GM23338 (cell line): ENCODE data around the gene ORAI3. TPM values are rescaled to one million over a fixed set of nuclear protein-coding genes. Genes with fewer than 3 reads are reported as not detected.

Experiments
- ATAC-seq: fragments of 200-7000 bp; cut with Tn5 transposase; 3 replicates; pipeline ENCODE4 v1.9.1; 2020
- DNase-seq: peaks from one replicate; pipeline ENCODE4 v3.0.0-alpha.2; 2015; ENCODE audit warnings: low spot score
- H2AFZ ChIP-seq: fragments of 200-600 bp; sonication (generic); 2 replicates; pipeline ENCODE4 v1.8.0; 2016; ENCODE audit warnings: antibody characterized with exemption, mild to moderate bottlenecking, moderate library complexity
- H3F3A ChIP-seq: fragments of 200-600 bp; sonication (generic); replicated peaks from 2 replicates; pipeline ENCODE4 v1.8.0; 2017; ENCODE audit warnings: antibody characterized with exemption, mixed run types, low read depth
- H3K27ac ChIP-seq: fragments of 200-600 bp; sonication (generic); 2 replicates; pipeline ENCODE4 v1.6.1; 2016; ENCODE audit warnings: low read depth
- H3K27me3 ChIP-seq: fragments of 200-600 bp; sonication (generic); 2 replicates; pipeline ENCODE4 v1.8.0; 2016; ENCODE audit warnings: mild to moderate bottlenecking, mixed run types, moderate library complexity; ENCODE audit not compliant: insufficient read depth
- H3K36me3 ChIP-seq: fragments of 200-600 bp; sonication (generic); 2 replicates; pipeline ENCODE4 v1.8.0; 2016; ENCODE audit warnings: mild to moderate bottlenecking; ENCODE audit not compliant: insufficient read depth
- H3K4me1 ChIP-seq: fragments of 200-600 bp; sonication (generic); 2 replicates; pipeline ENCODE4 v1.8.0; 2016; ENCODE audit warnings: mild to moderate bottlenecking, moderate library complexity; ENCODE audit not compliant: insufficient read depth
- H3K4me2 ChIP-seq: fragments of 200-600 bp; sonication (generic); 2 replicates; pipeline ENCODE4 v1.7.1; 2017; ENCODE audit warnings: mixed run types
- H3K4me3 ChIP-seq: fragments of 200-600 bp; sonication (generic); 2 replicates; pipeline ENCODE4 v1.6.1; 2016; ENCODE audit warnings: mixed run types
- H3K79me2 ChIP-seq: fragments of 200-600 bp; sonication (generic); replicated peaks from 2 replicates; pipeline ENCODE4 v1.8.0; 2017; ENCODE audit warnings: mild to moderate bottlenecking; ENCODE audit not compliant: insufficient read depth
- H3K9me2 ChIP-seq: fragments of 200-600 bp; sonication (generic); 2 replicates; pipeline ENCODE4 v1.8.0; 2017; ENCODE audit not compliant: insufficient read depth
- H4K20me1 ChIP-seq: fragments of 200-600 bp; sonication (generic); replicated peaks from 2 replicates; pipeline ENCODE4 v1.8.0; 2017; ENCODE audit warnings: mild to moderate bottlenecking; ENCODE audit not compliant: insufficient read depth
- H3K27ac Mint-ChIP-seq: 2 replicates; pipeline ENCODE4 v1.8.0; 2020; ENCODE audit warnings: inconsistent platforms, mild to moderate bottlenecking, moderate library complexity, mixed read lengths
- H3K27me3 Mint-ChIP-seq: 3 replicates; pipeline ENCODE4 v1.8.0; 2022; ENCODE audit warnings: low read depth, mild to moderate bottlenecking, moderate library complexity, mixed read lengths, inconsistent platforms; ENCODE audit not compliant: insufficient read depth, poor library complexity
- H3K36me3 Mint-ChIP-seq: 3 replicates; pipeline ENCODE4 v1.8.0; 2021; ENCODE audit warnings: low read depth, mild to moderate bottlenecking, inconsistent platforms, moderate library complexity, mixed read lengths
- H3K4me1 Mint-ChIP-seq: 3 replicates; pipeline ENCODE4 v1.8.0; 2020; ENCODE audit warnings: mild to moderate bottlenecking, inconsistent platforms, mixed read lengths
- H3K4me3 Mint-ChIP-seq: 3 replicates; pipeline ENCODE4 v1.8.0; 2021; ENCODE audit warnings: moderate library complexity, mild to moderate bottlenecking, inconsistent platforms, mixed read lengths
- H3K9me3 Mint-ChIP-seq: 3 replicates; pipeline ENCODE4 v1.8.0; 2020; ENCODE audit warnings: moderate library complexity, mild to moderate bottlenecking, inconsistent platforms, mixed read lengths
- CREB1 ChIP-seq: fragments of 250-450 bp; sonication (Bioruptor Pico); IDR thresholded peaks from 2 replicates; pipeline ENCODE4 v1.5.0; 2020; ENCODE audit warnings: low read depth, mild to moderate bottlenecking, moderate library complexity
- CTCF ChIP-seq, 2 experiments: fragments of 200-600 bp in 1 of 2; sonication (generic) in 1 of 2; conservative IDR thresholded peaks; 2 replicates each; pipeline versions ENCODE4 v1.5.1 to v1.6.1; 2016 to 2017; ENCODE audit warnings: antibody characterized with exemption in 2 of 2, low read depth in 2 of 2, mild to moderate bottlenecking in 2 of 2, moderate library complexity in 1 of 2
- ETS1 ChIP-seq: IDR thresholded peaks from 2 replicates; pipeline ENCODE4 v1.6.1; 2016; ENCODE audit warnings: antibody characterized with exemption
- EZH2 ChIP-seq: fragments of 200-600 bp; sonication (generic); IDR thresholded peaks from one replicate; pipeline ENCODE4 v1.8.0; 2017; ENCODE audit warnings: antibody characterized with exemption, mild to moderate bottlenecking, low read depth; ENCODE audit not compliant: unreplicated experiment
- EZH2phosphoT487 ChIP-seq: fragments of 200-600 bp; sonication (generic); IDR thresholded peaks from one replicate; pipeline ENCODE4 v1.8.1; 2018; ENCODE audit warnings: antibody characterized with exemption; ENCODE audit not compliant: unreplicated experiment
- NANOG ChIP-seq: IDR thresholded peaks from 2 replicates; pipeline ENCODE4 v1.6.1; 2016; ENCODE audit warnings: antibody characterized with exemption, borderline replicate concordance
- POLR2AphosphoS5 ChIP-seq: IDR thresholded peaks from 2 replicates; pipeline ENCODE4 v1.6.1; 2016; ENCODE audit warnings: antibody characterized with exemption, low read depth
- REST ChIP-seq: IDR thresholded peaks from one replicate; pipeline ENCODE4 v1.6.1; 2018; ENCODE audit warnings: antibody characterized with exemption; ENCODE audit not compliant: unreplicated experiment
- STAT1 ChIP-seq: IDR thresholded peaks from one replicate; pipeline ENCODE4 v1.6.1; 2016; ENCODE audit warnings: antibody characterized with exemption; ENCODE audit not compliant: unreplicated experiment
- ZNF331 ChIP-seq: fragments of 250-450 bp; sonication (Bioruptor Pico); IDR thresholded peaks from 2 replicates; pipeline ENCODE4 v1.5.0; 2020; ENCODE audit warnings: low read depth, mild to moderate bottlenecking, moderate library complexity
- polyA plus RNA-seq: library from polyadenylated mRNA; unstranded; fragments of >200 nt; fragmentation: Nextera tagmentation; extraction: Ambion mirVana; gene quantifications from 2 replicates; pipeline ENCODE4 v1.2.1, GENCODE V29; 2016
- total RNA-seq: library from RNA; depleted of rRNA; stranded (reverse); fragments of >200 nt; shearing (Covaris generic); gene quantifications from 2 replicates; pipeline ENCODE4 v1.2.3, GENCODE V29; 2014

The ORAI3 gene
- total and polyA plus RNA-seq, 2 experiments from 2014 or later: 6.9 to 15.9 TPM

GRCh38 chr16:30966033-30966619 is 17.3 kb downstream of the ORAI3 start:
- peaks cover 87% of the 10 kb centered on the region for H3K36me3 Mint-ChIP-seq
- H3K27ac Mint-ChIP-seq: no peak overlapping the region
- ATAC-seq (no peak), DNase-seq (no peak)
- no peaks in the 10 kb centered on the region; the same call in 2 of the 3 replicates for H3K4me1 Mint-ChIP-seq
- H3K4me2 ChIP-seq: no peak overlapping the region
- H3F3A ChIP-seq: 0 out of 2 replicates have a peak, but pooled peaks cover 3% of the 10 kb centered on the region
- H2AFZ ChIP-seq: no peak overlapping the region
- TF ChIP-seq ZNF331 (CRISPR knock-in tag) (no peak), POLR2AphosphoS5 (no peak), REST (no peak), CTCF (conservative IDR thresholded peaks at IDR 0.05; ENCODE audit: low read depth in 2 of 2) (no peak), EZH2 (no peak), EZH2phosphoT487 (no peak), NANOG (no peak)
- no peaks in the 10 kb centered on the region for H3K9me3 Mint-ChIP-seq
- no peaks in the 10 kb centered on the region for H3K4me1 ChIP-seq
- H3K4me3 Mint-ChIP-seq: no peak overlapping the region
- no peak overlapping the region for H3K27ac ChIP-seq
- no peaks in the 10 kb centered on the region for H3K27me3 ChIP-seq
- H3K9me2 ChIP-seq: no peaks in the 10 kb centered on the region
- H3K27me3 Mint-ChIP-seq: peaks cover 6% of the 10 kb centered on the region
- H3K36me3 ChIP-seq: peaks cover 46% of the 10 kb centered on the region
- peaks cover 10% of the 10 kb centered on the region for H3K79me2 ChIP-seq
- no peak overlapping the region for H3K4me3 ChIP-seq
- peaks cover 13% of the 10 kb centered on the region for H4K20me1 ChIP-seq

- Histone ChIP-seq H3K79me2 (peaks cover 3% of the 10 kb centered on the region; the same call in 1 of the 2 replicates), H3K36me3 (peaks cover 41% of the 10 kb centered on the region), H3F3A (no peaks in the 10 kb centered on the region), H3K4me3 (no peak overlapping the region), H3K27ac (no peak overlapping the region), H3K4me1 (no peaks in the 10 kb centered on the region), H3K4me2 (no peak overlapping the region), H3K9me2 (no peaks in the 10 kb centered on the region), H3K27me3 (no peaks in the 10 kb centered on the region), H2AFZ (no peak overlapping the region), H4K20me1 (peaks cover 6% of the 10 kb centered on the region)
- no peak overlapping the region for H3K27ac Mint-ChIP-seq
- peaks cover 9% of the 10 kb centered on the region for H3K27me3 Mint-ChIP-seq
- no peaks in the 10 kb centered on the region for H3K9me3 Mint-ChIP-seq
- peaks cover 88% of the 10 kb centered on the region for H3K36me3 Mint-ChIP-seq
- H3K4me3 Mint-ChIP-seq: no peak overlapping the region
- no peak for DNase-seq
- no peak for ATAC-seq
- H3K4me1 Mint-ChIP-seq: no peaks in the 10 kb centered on the region; the same call in 2 of the 3 replicates
- TF ChIP-seq CREB1 (CRISPR knock-in tag) (no peak), STAT1 (no peak), EZH2 (no peak), ETS1 (no peak), EZH2phosphoT487 (no peak), ZNF331 (CRISPR knock-in tag) (no peak), POLR2AphosphoS5 (no peak)
Observed at GRCh38 chr16:30967795-30968194, 18.9 kb downstream of the ORAI3 start.
